GM23338 (cell line): ENCODE measurements around the gene KCNAB1. TPM values are rescaled to one million over a fixed set of nuclear protein-coding genes. Genes with fewer than 3 reads are reported as not detected.

Experiments
- ATAC-seq: fragments of 200-7000 bp; cut with Tn5 transposase; 3 replicates; pipeline ENCODE4 v1.9.1; 2020
- DNase-seq: peaks from one replicate; pipeline ENCODE4 v3.0.0-alpha.2; 2015; ENCODE audit warnings: low spot score
- H2AFZ ChIP-seq: fragments of 200-600 bp; sonication (generic); 2 replicates; pipeline ENCODE4 v1.8.0; 2016; ENCODE audit warnings: antibody characterized with exemption, mild to moderate bottlenecking, moderate library complexity
- H3F3A ChIP-seq: fragments of 200-600 bp; sonication (generic); replicated peaks from 2 replicates; pipeline ENCODE4 v1.8.0; 2017; ENCODE audit warnings: antibody characterized with exemption, mixed run types, low read depth
- H3K27ac ChIP-seq: fragments of 200-600 bp; sonication (generic); 2 replicates; pipeline ENCODE4 v1.6.1; 2016; ENCODE audit warnings: low read depth
- H3K27me3 ChIP-seq: fragments of 200-600 bp; sonication (generic); 2 replicates; pipeline ENCODE4 v1.8.0; 2016; ENCODE audit warnings: mild to moderate bottlenecking, mixed run types, moderate library complexity; ENCODE audit not compliant: insufficient read depth
- H3K36me3 ChIP-seq: fragments of 200-600 bp; sonication (generic); 2 replicates; pipeline ENCODE4 v1.8.0; 2016; ENCODE audit warnings: mild to moderate bottlenecking; ENCODE audit not compliant: insufficient read depth
- H3K4me1 ChIP-seq: fragments of 200-600 bp; sonication (generic); 2 replicates; pipeline ENCODE4 v1.8.0; 2016; ENCODE audit warnings: mild to moderate bottlenecking, moderate library complexity; ENCODE audit not compliant: insufficient read depth
- H3K4me2 ChIP-seq: fragments of 200-600 bp; sonication (generic); 2 replicates; pipeline ENCODE4 v1.7.1; 2017; ENCODE audit warnings: mixed run types
- H3K4me3 ChIP-seq: fragments of 200-600 bp; sonication (generic); 2 replicates; pipeline ENCODE4 v1.6.1; 2016; ENCODE audit warnings: mixed run types
- H3K79me2 ChIP-seq: fragments of 200-600 bp; sonication (generic); replicated peaks from 2 replicates; pipeline ENCODE4 v1.8.0; 2017; ENCODE audit warnings: mild to moderate bottlenecking; ENCODE audit not compliant: insufficient read depth
- H3K9me2 ChIP-seq: fragments of 200-600 bp; sonication (generic); 2 replicates; pipeline ENCODE4 v1.8.0; 2017; ENCODE audit not compliant: insufficient read depth
- H4K20me1 ChIP-seq: fragments of 200-600 bp; sonication (generic); replicated peaks from 2 replicates; pipeline ENCODE4 v1.8.0; 2017; ENCODE audit warnings: mild to moderate bottlenecking; ENCODE audit not compliant: insufficient read depth
- H3K27ac Mint-ChIP-seq: 2 replicates; pipeline ENCODE4 v1.8.0; 2020; ENCODE audit warnings: inconsistent platforms, mild to moderate bottlenecking, moderate library complexity, mixed read lengths
- H3K27me3 Mint-ChIP-seq: 3 replicates; pipeline ENCODE4 v1.8.0; 2022; ENCODE audit warnings: low read depth, mild to moderate bottlenecking, moderate library complexity, mixed read lengths, inconsistent platforms; ENCODE audit not compliant: insufficient read depth, poor library complexity
- H3K36me3 Mint-ChIP-seq: 3 replicates; pipeline ENCODE4 v1.8.0; 2021; ENCODE audit warnings: low read depth, mild to moderate bottlenecking, inconsistent platforms, moderate library complexity, mixed read lengths
- H3K4me1 Mint-ChIP-seq: 3 replicates; pipeline ENCODE4 v1.8.0; 2020; ENCODE audit warnings: mild to moderate bottlenecking, inconsistent platforms, mixed read lengths
- H3K4me3 Mint-ChIP-seq: 3 replicates; pipeline ENCODE4 v1.8.0; 2021; ENCODE audit warnings: moderate library complexity, mild to moderate bottlenecking, inconsistent platforms, mixed read lengths
- H3K9me3 Mint-ChIP-seq: 3 replicates; pipeline ENCODE4 v1.8.0; 2020; ENCODE audit warnings: moderate library complexity, mild to moderate bottlenecking, inconsistent platforms, mixed read lengths
- CREB1 ChIP-seq: fragments of 250-450 bp; sonication (Bioruptor Pico); IDR thresholded peaks from 2 replicates; pipeline ENCODE4 v1.5.0; 2020; ENCODE audit warnings: low read depth, mild to moderate bottlenecking, moderate library complexity
- CTCF ChIP-seq, 2 experiments: fragments of 200-600 bp in 1 of 2; sonication (generic) in 1 of 2; conservative IDR thresholded peaks; 2 replicates each; pipeline versions ENCODE4 v1.5.1 to v1.6.1; 2016 to 2017; ENCODE audit warnings: antibody characterized with exemption in 2 of 2, low read depth in 2 of 2, mild to moderate bottlenecking in 2 of 2, moderate library complexity in 1 of 2
- EZH2 ChIP-seq: fragments of 200-600 bp; sonication (generic); IDR thresholded peaks from one replicate; pipeline ENCODE4 v1.8.0; 2017; ENCODE audit warnings: antibody characterized with exemption, mild to moderate bottlenecking, low read depth; ENCODE audit not compliant: unreplicated experiment
- EZH2phosphoT487 ChIP-seq: fragments of 200-600 bp; sonication (generic); IDR thresholded peaks from one replicate; pipeline ENCODE4 v1.8.1; 2018; ENCODE audit warnings: antibody characterized with exemption; ENCODE audit not compliant: unreplicated experiment
- JUNB ChIP-seq: IDR thresholded peaks from one replicate; pipeline ENCODE4 v1.6.1; 2016; ENCODE audit warnings: antibody characterized with exemption; ENCODE audit not compliant: unreplicated experiment
- REST ChIP-seq: IDR thresholded peaks from one replicate; pipeline ENCODE4 v1.6.1; 2018; ENCODE audit warnings: antibody characterized with exemption; ENCODE audit not compliant: unreplicated experiment
- ZNF114 ChIP-seq: fragments of 250-450 bp; sonication (Bioruptor Pico); IDR thresholded peaks from 2 replicates; pipeline ENCODE4 v1.5.0; 2020; ENCODE audit warnings: mild to moderate bottlenecking, moderate library complexity
- ZNF462 ChIP-seq: fragments of 250-450 bp; sonication (Bioruptor Pico); IDR thresholded peaks from 2 replicates; pipeline ENCODE4 v1.5.0; 2020; ENCODE audit warnings: mild to moderate bottlenecking, moderate library complexity
- polyA plus RNA-seq: library from polyadenylated mRNA; unstranded; fragments of >200 nt; fragmentation: Nextera tagmentation; extraction: Ambion mirVana; gene quantifications from 2 replicates; pipeline ENCODE4 v1.2.1, GENCODE V29; 2016
- total RNA-seq: library from RNA; depleted of rRNA; stranded (reverse); fragments of >200 nt; shearing (Covaris generic); gene quantifications from 2 replicates; pipeline ENCODE4 v1.2.3, GENCODE V29; 2014

Gene KCNAB1
- total and polyA plus RNA-seq, 2 experiments from 2014 or later: 0.69 to 2.6 TPM

GRCh38 chr3:156400062-156400461 is 279.7 kb downstream of the KCNAB1 start (continued):
- TF ChIP-seq REST (no peak), EZH2phosphoT487 (no peak), ZNF114 (CRISPR knock-in tag) (no peak)

GRCh38 chr3:156400735-156401134 is 280.4 kb downstream of the KCNAB1 start:
- TF ChIP-seq CREB1 (CRISPR knock-in tag) (no peak), JUNB (no peak), EZH2 (no peak), ZNF462 (CRISPR knock-in tag) (no peak), REST (no peak), ZNF114 (CRISPR knock-in tag) (no peak), CTCF (conservative IDR thresholded peaks at IDR 0.05; ENCODE audit: low read depth in 2 of 2) (no peak)
- Mint-ChIP-seq H3K4me3 (no peak overlapping the region), H3K27me3 (no peaks in the 10 kb centered on the region), H3K36me3 (no peaks in the 10 kb centered on the region), H3K27ac (no peak overlapping the region), H3K9me3 (no peaks in the 10 kb centered on the region), H3K4me1 (peaks cover 5% of the 10 kb centered on the region; the same call in 1 of the 3 replicates)
- DNase-seq (no peak), ATAC-seq (no peak)
- Histone ChIP-seq H3K4me2 (no peak overlapping the region), H3K79me2 (no peaks in the 10 kb centered on the region), H3K4me3 (no peak overlapping the region), H2AFZ (no peak overlapping the region), H3K36me3 (no peaks in the 10 kb centered on the region), H3K27me3 (no peaks in the 10 kb centered on the region), H3K4me1 (no peaks in the 10 kb centered on the region; the same call in 1 of the 2 replicates), H3K9me2 (no peaks in the 10 kb centered on the region), H4K20me1 (no peaks in the 10 kb centered on the region), H3F3A (no peaks in the 10 kb centered on the region), H3K27ac (no peak overlapping the region)
